Hepatocyte (in vitro differentiated cells): ENCODE measurements around the gene FZR1.

Experiments used
- CTCF ChIP-seq: fragments of 200-600 bp; sonication (generic); IDR thresholded peaks from 2 replicates; pipeline ENCODE4 v1.5.1; 2016; ENCODE audit warnings: antibody characterized with exemption, mild to moderate bottlenecking; ENCODE audit not compliant: poor library complexity
- EZH2 ChIP-seq: fragments of 200-600 bp; sonication (generic); IDR thresholded peaks from 2 replicates; pipeline ENCODE4 v1.6.1; 2016; ENCODE audit warnings: antibody characterized with exemption, mild to moderate bottlenecking, borderline replicate concordance

- TF ChIP-seq EZH2 (no peak), CTCF (no peak)
Observed at GRCh38 chr19:3537101-3537437, 31.0 kb downstream of the FZR1 start.
